Fibroblast of pulmonary artery (primary cell): Measurements from ENCODE around the gene ITPRIPL2.

Experiments used
- DNase-seq: peaks from one replicate; pipeline ENCODE4 v3.0.0-alpha.2; 2010; ENCODE audit warnings: low read depth
- H3K4me3 ChIP-seq: replicated peaks from 2 replicates; pipeline ENCODE4 v1.5.1; 2011; ENCODE audit warnings: low read depth, mild to moderate bottlenecking, control low read depth, low read length, moderate library complexity
- CTCF ChIP-seq: IDR thresholded peaks from 2 replicates; pipeline ENCODE4 v1.5.1; 2011; ENCODE audit warnings: mild to moderate bottlenecking, control low read depth, low read length, inconsistent platforms; ENCODE audit errors: missing control alignments

Gene ITPRIPL2

DNA sequence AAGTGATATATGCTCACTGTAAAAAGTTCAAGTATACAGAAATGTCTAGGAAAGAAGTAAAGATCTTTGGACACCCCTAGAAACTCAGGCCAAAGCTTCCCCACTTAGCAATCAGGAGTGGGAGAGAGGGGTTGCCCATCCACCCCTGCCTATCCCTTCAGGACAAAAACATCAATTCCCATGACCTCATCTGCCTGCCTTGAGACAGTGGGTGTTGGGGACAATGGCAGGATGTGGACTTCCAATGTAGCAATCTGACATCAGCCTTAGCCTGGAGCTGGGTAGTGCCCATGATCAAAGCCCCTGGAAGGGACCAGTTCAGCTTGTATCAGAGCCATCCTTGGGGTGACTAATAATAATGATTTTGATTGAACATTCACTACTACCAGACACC, 18.1 kb downstream of the ITPRIPL2 start:
- peak; percentile 64 for DNase-seq

GRCh38 chr16:19132255-19132654, 18.5 kb downstream of the ITPRIPL2 start:
- TF ChIP-seq CTCF = no peak

More for the DNA sequence above, 18.1 kb downstream of the ITPRIPL2 start:
- TF ChIP-seq CTCF = no peak
- H3K4me3 ChIP-seq = no peak overlapping the region

GRCh38 chr16:19132898-19133297, 19.1 kb downstream of the ITPRIPL2 start:
- DNase-seq = no peak
- H3K4me3 ChIP-seq = no peak overlapping the region
- no peak for TF ChIP-seq CTCF

More at GRCh38 chr16:19132255-19132654, 18.5 kb downstream of the ITPRIPL2 start:
- H3K4me3 ChIP-seq = no peak overlapping the region
- no peak for DNase-seq

DNA sequence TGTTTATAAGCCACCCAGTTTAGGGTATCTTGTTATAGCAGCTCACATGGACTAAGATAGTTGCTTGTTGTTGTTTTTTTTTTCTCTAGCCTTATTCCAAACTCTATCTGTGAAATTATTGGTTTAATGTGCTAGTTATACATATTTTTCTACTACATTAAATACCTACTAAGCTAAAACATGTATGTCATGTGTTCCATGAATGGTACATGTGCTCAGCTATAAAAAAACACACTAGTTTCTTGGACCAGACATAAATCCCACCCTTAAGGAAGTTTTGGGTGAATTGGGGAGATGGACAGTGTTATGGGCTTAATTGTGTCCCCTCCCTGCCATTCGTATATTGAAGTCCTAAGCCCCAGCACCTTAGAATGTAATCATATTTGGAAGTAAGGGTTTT, 19.8 kb downstream of the ITPRIPL2 start:
- TF ChIP-seq CTCF = no peak
- DNase-seq = no peak
- H3K4me3 ChIP-seq = no peak overlapping the region

DNA sequence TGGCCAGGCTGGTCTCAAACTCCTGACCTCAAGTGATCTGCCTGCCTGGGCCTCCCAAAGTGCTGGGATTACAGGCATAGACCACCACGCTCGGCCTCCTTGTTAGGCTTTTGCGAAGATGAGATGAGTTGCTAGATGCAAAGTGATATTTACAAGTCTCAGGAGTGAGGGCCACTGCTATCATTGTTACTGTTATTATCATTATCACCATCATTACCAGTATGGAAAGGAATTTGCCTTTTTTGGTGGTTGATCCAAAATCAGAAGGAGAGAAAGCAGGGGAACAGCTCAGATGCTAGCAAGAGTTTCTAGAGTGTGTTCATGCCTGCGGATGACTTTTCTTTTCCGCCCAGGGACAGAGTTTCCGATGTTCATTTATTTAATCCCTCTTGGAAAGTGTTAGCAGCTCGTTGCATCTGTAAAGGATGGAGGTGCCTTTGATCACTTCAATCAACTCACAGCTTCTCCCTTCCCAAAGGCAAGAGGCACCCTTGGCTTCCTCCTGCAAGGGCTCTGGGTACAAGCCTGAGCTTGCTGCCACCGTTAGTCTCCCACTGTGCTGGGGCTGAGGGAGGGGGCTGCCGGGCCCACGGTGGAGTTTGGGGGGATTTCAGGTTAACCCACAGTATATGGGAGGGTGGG, 21.6 kb downstream of the ITPRIPL2 start:
- no peak for DNase-seq
- H3K4me3 ChIP-seq = no peak overlapping the region
- TF ChIP-seq CTCF = no peak

GRCh38 chr16:19135896-19136438, 22.2 kb downstream of the ITPRIPL2 start:
- no peak for DNase-seq
- no peak overlapping the region for H3K4me3 ChIP-seq
- TF ChIP-seq CTCF = no peak
